Left lung (tissue), 10 donors: Measurements from ENCODE around the gene CWH43. TPM values are rescaled to one million over a fixed set of nuclear protein-coding genes. Genes with fewer than 3 reads are reported as not detected.

Experiments
- ATAC-seq: fragments of 200-7000 bp; cut with Tn5 transposase; one replicate; pipeline ENCODE4 v1.9.1; 2020; ENCODE audit warnings: moderate library complexity
- DNase-seq, 4 donors: peaks; one replicate each; pipeline ENCODE4 v3.0.0-alpha.2; 2013 to 2020
- H3K27ac ChIP-seq, 2 donors: fragments of 200-600 bp; sonication (generic) in 1 of 2; one replicate each; pipeline versions ENCODE4 v1.5.0 to v1.8.0; 2020 to 2021
- H3K27me3 ChIP-seq, 2 donors: fragments of 200-600 bp; sonication (generic) in 1 of 2; one replicate each; pipeline versions ENCODE4 v1.5.0 to v1.8.0; 2020 to 2021
- H3K36me3 ChIP-seq, 2 donors: fragments of 200-600 bp; sonication (generic) in 1 of 2; one replicate each; pipeline versions ENCODE4 v1.5.0 to v1.8.0; 2020 to 2021
- H3K4me1 ChIP-seq, 2 donors: fragments of 200-600 bp; one replicate each; pipeline ENCODE4 v1.8.0; 2021
- H3K4me3 ChIP-seq, 2 donors: fragments of 200-600 bp; sonication (generic) in 1 of 2; one replicate each; pipeline versions ENCODE4 v1.5.0 to v1.8.0; 2020 to 2021; ENCODE audit warnings: mild to moderate bottlenecking in 1 of 2
- H3K9me3 ChIP-seq, 2 donors: fragments of 200-600 bp; sonication (generic) in 1 of 2; one replicate each; pipeline versions ENCODE4 v1.5.0 to v1.8.0; 2020 to 2021
- CTCF ChIP-seq, 2 donors: fragments of 200-600 bp; sonication (generic) in 1 of 2; IDR thresholded peaks; one replicate each; pipeline versions ENCODE4 v1.5.0 to v1.8.0; 2021; ENCODE audit warnings: antibody characterized with exemption in 2 of 2
- intact Hi-C, 2 donors: fragments of 100-400 bp; cut with DNase I; formaldehyde crosslinking; loops; one replicate each; pipeline versions ENCODE4 v1.11.2 to v1.14.2; 2022
- polyA plus RNA-seq, 6 donors: library from polyadenylated mRNA; unstranded; fragments of 120-200 nt; gene quantifications; one replicate each; pipeline ENCODE4 v1.2.1, GENCODE V29; 2013; ENCODE audit not compliant: insufficient read length in 6 of 6
- total RNA-seq, 2 donors: library from RNA; stranded (reverse); fragmentation: NEBNext Ultra II Directional; extraction: Animal tissue kit (Norgen Biotek cat#: 25700); gene quantifications; one replicate each; pipeline ENCODE4 v1.2.1, GENCODE V29; 2021
- donor health status: DM: no; HTN: yes; CAD: no.
- donor health status: DM: no; HTN: no; CAD: no.

The CWH43 gene
- total and polyA plus RNA-seq, 8 donors, result 0.13 to 0.29 (median 0.25) TPM; not detected in 4

- Histone ChIP-seq H3K9me3 (no peaks in the 10 kb centered on the region), H3K4me3 (no peak overlapping the region), H3K36me3 (no peaks in the 10 kb centered on the region), H3K27me3 (no peaks in the 10 kb centered on the region), H3K4me1 (no peaks in the 10 kb centered on the region), H3K27ac (no peak overlapping the region)
- TF ChIP-seq CTCF (IDR thresholded peaks at IDR 0.05), result no peak
- ATAC-seq (no peak), DNase-seq (no peak)
- intact Hi-C loops, result no loop called here
These were observed 12.4 kb downstream of the CWH43 start for GRCh38 chr4:48998440-48998839.

GRCh38 chr4:49000806-49001205 is 14.7 kb downstream of the CWH43 start:
- intact Hi-C loops, result no loop called here
- DNase-seq, result no peak
- Histone ChIP-seq H3K27me3 (no peaks in the 10 kb centered on the region), H3K27ac (no peak overlapping the region), H3K36me3 (no peaks in the 10 kb centered on the region), H3K4me1 (no peaks in the 10 kb centered on the region), H3K4me3 (no peak overlapping the region), H3K9me3 (no peaks in the 10 kb centered on the region)
- ATAC-seq, result no peak
- no peak for TF ChIP-seq CTCF (IDR thresholded peaks at IDR 0.05)

GRCh38 chr4:49002931-49003330 is 16.9 kb downstream of the CWH43 start:
- intact Hi-C loops, result no loop called here
- no peak overlapping the region for H3K4me3 ChIP-seq
- H3K4me1 ChIP-seq, result no peaks in the 10 kb centered on the region
- no peaks in the 10 kb centered on the region for H3K36me3 ChIP-seq
- TF ChIP-seq CTCF (IDR thresholded peaks at IDR 0.05), result no peak
- DNase-seq (no peak), ATAC-seq (no peak)
- H3K9me3 ChIP-seq, result no peaks in the 10 kb centered on the region
- no peak overlapping the region for H3K27ac ChIP-seq
- H3K27me3 ChIP-seq, result no peaks in the 10 kb centered on the region

GRCh38 chr4:49018718-49019295 is 32.7 kb downstream of the CWH43 start:
- intact Hi-C loops, result no loop called here
- no peak for ATAC-seq
- TF ChIP-seq CTCF (IDR thresholded peaks at IDR 0.05), result no peak
- no peak for DNase-seq
- no peak overlapping the region for H3K4me3 ChIP-seq
- H3K36me3 ChIP-seq, result no peaks in the 10 kb centered on the region
- H3K27ac ChIP-seq, result no peak overlapping the region
- H3K9me3 ChIP-seq, result peaks cover 0 to 20% of the 10 kb centered on the region in 2 donors
- no peaks in the 10 kb centered on the region for H3K27me3 ChIP-seq
- no peaks in the 10 kb centered on the region for H3K4me1 ChIP-seq

GRCh38 chr4:49032440-49033161 is 46.5 kb downstream of the CWH43 start:
- no peak overlapping the region for H3K27ac ChIP-seq
- TF ChIP-seq CTCF (IDR thresholded peaks at IDR 0.05), result peak in 1 of 2 donors; percentile 13
- intact Hi-C loops, result no loop called here
- DNase-seq, result no peak
- H3K4me1 ChIP-seq, result no peaks in the 10 kb centered on the region
- no peaks in the 10 kb centered on the region for H3K36me3 ChIP-seq
- no peaks in the 10 kb centered on the region for H3K9me3 ChIP-seq
- no peak for ATAC-seq
- H3K27me3 ChIP-seq, result peaks cover 0 to 10% of the 10 kb centered on the region in 2 donors
- H3K4me3 ChIP-seq, result no peak overlapping the region
